Measurements from ENCODE around the gene USP35.

The USP35 gene

DNA sequence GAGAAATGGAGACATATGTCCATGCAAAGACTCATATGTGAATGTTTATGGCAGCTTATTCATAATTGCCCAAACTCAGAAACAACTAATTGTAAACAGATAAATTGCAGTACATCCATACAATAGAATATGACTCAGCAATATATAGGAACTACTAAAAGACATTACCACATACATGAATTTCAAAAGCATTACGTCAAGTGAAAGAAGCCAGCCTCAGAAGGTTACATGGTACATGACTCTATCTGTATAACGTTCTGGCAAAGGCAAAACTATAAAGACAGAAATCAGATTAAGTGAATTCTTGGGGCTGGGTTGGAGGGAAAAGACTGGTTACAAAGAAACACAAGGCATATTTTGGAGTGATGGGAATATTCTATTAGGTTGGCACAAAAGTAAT, 7.5 kb upstream of the USP35 start:
- H3K4me1 ChIP-seq (ENCODE audit: control insufficient read depth in 1 of 2, insufficient read depth in 1 of 2, low read depth in 1 of 2, low read length in 1 of 2) = peaks cover 8% of the 10 kb centered on the region in 2 experiments
- no peak overlapping the region for H3K4me3 ChIP-seq (ENCODE audit: low read depth in 1 of 2, low read length in 1 of 2)
- H3K27ac ChIP-seq = peak overlapping the region; percentile 7
- H3K36me3 ChIP-seq = peaks cover 17% of the 10 kb centered on the region
- TF ChIP-seq, protein P1, sequence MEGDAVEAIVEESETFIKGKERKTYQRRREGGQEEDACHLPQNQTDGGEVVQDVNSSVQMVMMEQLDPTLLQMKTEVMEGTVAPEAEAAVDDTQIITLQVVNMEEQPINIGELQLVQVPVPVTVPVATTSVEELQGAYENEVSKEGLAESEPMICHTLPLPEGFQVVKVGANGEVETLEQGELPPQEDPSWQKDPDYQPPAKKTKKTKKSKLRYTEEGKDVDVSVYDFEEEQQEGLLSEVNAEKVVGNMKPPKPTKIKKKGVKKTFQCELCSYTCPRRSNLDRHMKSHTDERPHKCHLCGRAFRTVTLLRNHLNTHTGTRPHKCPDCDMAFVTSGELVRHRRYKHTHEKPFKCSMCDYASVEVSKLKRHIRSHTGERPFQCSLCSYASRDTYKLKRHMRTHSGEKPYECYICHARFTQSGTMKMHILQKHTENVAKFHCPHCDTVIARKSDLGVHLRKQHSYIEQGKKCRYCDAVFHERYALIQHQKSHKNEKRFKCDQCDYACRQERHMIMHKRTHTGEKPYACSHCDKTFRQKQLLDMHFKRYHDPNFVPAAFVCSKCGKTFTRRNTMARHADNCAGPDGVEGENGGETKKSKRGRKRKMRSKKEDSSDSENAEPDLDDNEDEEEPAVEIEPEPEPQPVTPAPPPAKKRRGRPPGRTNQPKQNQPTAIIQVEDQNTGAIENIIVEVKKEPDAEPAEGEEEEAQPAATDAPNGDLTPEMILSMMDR (IDR thresholded peaks at IDR 0.05) = no peak
- H3K9me3 ChIP-seq = no peaks in the 10 kb centered on the region
- no peaks in the 10 kb centered on the region for H3K27me3 ChIP-seq

DNA sequence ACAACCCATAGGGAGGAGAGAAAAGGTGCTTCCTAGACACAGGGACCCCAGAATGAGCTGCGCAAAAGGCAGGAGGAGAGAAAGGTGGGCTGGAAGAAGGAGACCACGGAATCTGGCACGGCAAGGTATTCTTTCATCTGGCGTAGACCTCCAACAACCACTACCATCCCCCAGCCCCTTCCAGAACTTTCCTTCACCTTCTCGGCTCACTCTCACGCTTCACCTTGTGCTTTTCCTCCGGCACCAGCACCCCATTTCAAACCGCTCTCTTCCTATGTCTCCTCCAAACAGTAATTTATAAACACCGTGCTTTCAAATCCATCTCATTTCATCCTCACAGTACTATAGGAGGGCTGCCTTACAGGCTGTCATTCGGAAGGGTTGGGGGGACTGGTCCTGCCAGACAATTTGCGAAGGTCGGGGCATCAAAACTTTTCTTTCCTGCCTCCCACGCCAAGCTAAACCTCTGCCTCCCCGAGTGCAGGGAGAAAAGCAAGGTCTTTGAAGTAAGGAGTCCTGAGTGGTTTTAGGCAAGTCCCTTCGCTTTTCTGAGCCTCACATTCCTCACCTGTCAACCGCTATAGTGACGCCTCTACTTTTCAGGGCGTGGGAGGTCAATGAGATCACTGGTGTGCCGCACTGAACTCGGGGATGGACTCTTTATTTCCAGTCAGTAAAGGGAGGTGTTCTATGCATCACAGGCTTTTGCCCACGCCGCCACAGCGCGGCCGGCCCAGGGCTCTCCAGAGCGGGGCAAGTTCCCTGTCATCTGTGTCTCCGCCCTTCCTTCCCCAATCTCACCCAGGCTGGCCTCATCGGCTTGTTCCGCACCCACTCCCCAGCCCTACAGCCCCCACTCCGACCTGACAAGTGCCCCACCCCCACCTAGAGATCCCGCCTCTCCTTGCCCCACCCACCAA, 1.1 kb upstream of the USP35 start:
- Histone ChIP-seq H3K36me3 (peaks cover 13% of the 10 kb centered on the region), H3K27me3 (no peaks in the 10 kb centered on the region), H3K27ac (peak overlapping the region; percentile 91), H3K4me3 (ENCODE audit: low read depth in 1 of 2, low read length in 1 of 2) (peak overlapping the region; percentile 73 to 99), H3K4me1 (ENCODE audit: control insufficient read depth in 1 of 2, insufficient read depth in 1 of 2, low read depth in 1 of 2, low read length in 1 of 2) (peaks cover 29% of the 10 kb centered on the region in 2 experiments), H3K9me3 (no peaks in the 10 kb centered on the region)
- TF ChIP-seq, protein P1 (IDR thresholded peaks at IDR 0.05) = no peak

DNA sequence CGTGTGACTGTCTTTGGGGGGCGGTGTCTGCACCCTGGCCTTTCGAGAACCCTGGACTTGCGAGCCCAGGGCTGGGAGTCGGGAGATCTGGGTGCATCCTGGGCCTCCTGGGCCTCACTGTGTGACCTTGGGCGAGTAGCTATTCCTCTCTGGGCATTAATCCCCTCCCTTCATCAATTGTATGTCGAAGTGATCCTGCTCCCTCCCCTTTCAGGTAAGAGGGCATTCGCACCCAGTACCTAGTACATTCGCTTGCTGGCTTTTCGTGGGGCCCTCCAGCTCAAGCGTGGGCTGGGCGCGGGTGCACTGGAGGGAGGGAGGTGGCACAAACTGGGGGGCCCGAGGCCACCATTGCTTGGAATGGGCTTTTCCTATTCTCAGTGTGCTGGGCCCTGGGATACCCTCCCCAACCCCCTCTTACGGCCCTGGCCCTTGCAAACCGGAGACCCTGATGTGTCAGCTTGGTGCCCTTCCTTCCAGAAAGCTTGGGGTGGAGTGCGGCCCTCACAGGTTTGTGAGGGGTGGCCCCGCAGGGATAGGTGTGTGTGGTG, 530 bp downstream of the USP35 start:
- Histone ChIP-seq H3K36me3 (peaks cover 13% of the 10 kb centered on the region), H3K9me3 (no peaks in the 10 kb centered on the region), H3K27me3 (no peaks in the 10 kb centered on the region), H3K4me3 (ENCODE audit: low read depth in 1 of 2, low read length in 1 of 2) (peak overlapping the region; percentile 73 to 99), H3K27ac (peak overlapping the region; percentile 91), H3K4me1 (ENCODE audit: control insufficient read depth in 1 of 2, insufficient read depth in 1 of 2, low read depth in 1 of 2, low read length in 1 of 2) (peaks cover 29% of the 10 kb centered on the region in 2 experiments)
- TF ChIP-seq, protein P1 (IDR thresholded peaks at IDR 0.05) = no peak

DNA sequence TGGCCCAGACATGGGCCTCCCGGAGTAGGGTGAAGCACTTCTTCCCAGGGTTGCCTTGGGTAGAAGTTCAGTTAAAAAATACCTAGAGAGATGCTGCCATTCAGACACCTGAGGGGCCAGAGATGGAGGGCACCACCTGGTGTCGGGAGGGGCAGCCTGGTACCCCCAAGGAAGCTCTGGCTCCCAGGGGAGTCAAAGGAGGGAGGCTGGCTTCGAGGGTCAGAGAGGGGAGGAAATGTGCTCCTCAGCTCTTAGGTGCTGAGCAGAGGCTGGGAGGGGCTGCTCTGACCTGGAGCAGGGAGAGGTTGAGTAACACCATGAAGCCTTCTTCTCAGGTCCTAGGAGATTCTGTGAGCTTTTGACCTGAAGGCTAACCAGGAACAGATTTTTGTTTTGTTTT, 1.1 kb downstream of the USP35 start:
- TF ChIP-seq, protein P1 (IDR thresholded peaks at IDR 0.05) = no peak
- Histone ChIP-seq H3K27ac (no peak overlapping the region), H3K9me3 (no peaks in the 10 kb centered on the region), H3K36me3 (peaks cover 13% of the 10 kb centered on the region), H3K4me3 (ENCODE audit: low read depth in 1 of 2, low read length in 1 of 2) (peak overlapping the region in 1 of 2 experiments; percentile 73), H3K4me1 (ENCODE audit: control insufficient read depth in 1 of 2, insufficient read depth in 1 of 2, low read depth in 1 of 2, low read length in 1 of 2) (peaks cover 29% of the 10 kb centered on the region in 2 experiments), H3K27me3 (peaks cover under 1% of the 10 kb centered on the region)

DNA sequence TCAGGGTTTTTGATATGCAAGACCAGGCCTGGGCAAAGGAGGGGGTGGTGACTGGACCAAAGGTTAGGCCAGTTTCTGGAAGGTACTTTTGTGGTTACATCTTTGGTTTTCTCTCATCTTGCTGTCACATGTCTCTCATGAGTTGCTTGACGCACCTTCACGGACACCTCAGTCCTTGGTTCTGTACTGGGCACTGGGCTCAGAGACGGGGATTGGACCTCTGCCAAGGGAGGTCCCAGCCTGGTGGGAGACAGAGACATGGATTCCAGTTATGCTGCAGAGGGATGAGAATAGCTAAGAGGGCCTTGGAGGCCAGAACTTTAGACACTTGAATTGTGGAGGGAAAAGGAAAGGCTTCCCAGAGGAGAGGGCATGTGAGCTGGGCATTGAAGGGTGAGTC, 1.7 kb downstream of the USP35 start:
- no peak overlapping the region for H3K27ac ChIP-seq
- no peak overlapping the region for H3K4me3 ChIP-seq (ENCODE audit: low read depth in 1 of 2, low read length in 1 of 2)
- H3K4me1 ChIP-seq (ENCODE audit: control insufficient read depth in 1 of 2, insufficient read depth in 1 of 2, low read depth in 1 of 2, low read length in 1 of 2) = peaks cover 29% of the 10 kb centered on the region in 2 experiments

More for the DNA sequence above, 1.7 kb downstream of the USP35 start:
- no peaks in the 10 kb centered on the region for H3K9me3 ChIP-seq
- peaks cover 13% of the 10 kb centered on the region for H3K36me3 ChIP-seq
- peaks cover 4% of the 10 kb centered on the region for H3K27me3 ChIP-seq
- TF ChIP-seq, protein P1 (IDR thresholded peaks at IDR 0.05) = no peak

Data from neutrophil (primary cell).